Muscle layer of colon (tissue), 2 donors: ENCODE data around the gene SYNC.

ENCODE experiments used
- H3K27ac ChIP-seq: one replicate; pipeline ENCODE4 v1.7.0; 2013; ENCODE audit warnings: low read depth, mild to moderate bottlenecking, low read length, moderate library complexity
- H3K27me3 ChIP-seq, 2 donors: one replicate each; pipeline ENCODE4 v1.7.0; 2013; ENCODE audit warnings: low read length in 2 of 2, mild to moderate bottlenecking in 2 of 2; ENCODE audit not compliant: insufficient read depth in 2 of 2, control insufficient read depth in 1 of 2
- H3K36me3 ChIP-seq: one replicate; pipeline ENCODE4 v1.7.0; 2013; ENCODE audit warnings: mild to moderate bottlenecking, low read length; ENCODE audit not compliant: insufficient read depth
- H3K4me1 ChIP-seq: one replicate; pipeline ENCODE4 v1.7.0; 2013; ENCODE audit warnings: mild to moderate bottlenecking, low read length; ENCODE audit not compliant: insufficient read depth
- H3K4me3 ChIP-seq, 2 donors: one replicate each; pipeline ENCODE4 v1.7.0; 2013; ENCODE audit warnings: low read length in 2 of 2, low read depth in 1 of 2, mild to moderate bottlenecking in 1 of 2, moderate library complexity in 1 of 2
- H3K9ac ChIP-seq: one replicate; pipeline ENCODE4 v1.7.0; 2013; ENCODE audit warnings: low read length
- H3K9me3 ChIP-seq: one replicate; pipeline ENCODE4 v1.7.0; 2013; ENCODE audit warnings: mild to moderate bottlenecking, low read length
- donor health status: abdominal sarcoma.
- donor health status: Adenocarcinoma of cecum.

SYNC gene

GRCh38 chr1:32741413-32742198 lies 39.0 kb upstream of the SYNC start:
- no peaks in the 10 kb centered on the region for H3K36me3 ChIP-seq
- H3K9me3 ChIP-seq, result no peaks in the 10 kb centered on the region
- H3K4me1 ChIP-seq, result peaks cover 22% of the 10 kb centered on the region
- peak overlapping the region; percentile 52 for H3K27ac ChIP-seq
- peak overlapping the region; percentile 61 to 68 for H3K4me3 ChIP-seq
- no peaks in the 10 kb centered on the region for H3K27me3 ChIP-seq
- H3K9ac ChIP-seq, result peak overlapping the region; percentile 39

DNA sequence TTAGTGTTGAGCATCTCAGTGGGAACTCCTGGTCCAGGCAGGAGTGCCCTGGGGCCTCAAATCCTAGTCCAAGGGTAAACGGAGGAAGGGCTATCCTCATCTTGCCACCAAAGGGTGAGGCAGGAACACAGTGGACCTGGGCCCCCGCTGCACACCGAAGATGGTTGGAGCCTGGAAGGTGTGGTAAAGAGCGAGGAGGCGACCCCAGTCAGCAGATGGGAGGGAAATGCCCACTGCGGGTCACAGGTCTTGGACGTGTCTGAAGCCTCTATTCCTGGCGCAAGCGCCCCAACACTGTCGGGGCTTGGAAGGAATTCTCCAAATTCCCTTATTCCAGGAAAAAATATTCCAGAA lies 38.5 kb upstream of the SYNC start:
- peak overlapping the region; percentile 33 for H3K9ac ChIP-seq
- peak overlapping the region; percentile 16 to 61 for H3K4me3 ChIP-seq
- peak overlapping the region; percentile 52 for H3K27ac ChIP-seq
- H3K27me3 ChIP-seq, result no peaks in the 10 kb centered on the region
- H3K4me1 ChIP-seq, result peaks cover 22% of the 10 kb centered on the region
- no peaks in the 10 kb centered on the region for H3K36me3 ChIP-seq
- no peaks in the 10 kb centered on the region for H3K9me3 ChIP-seq

- H3K4me1 ChIP-seq, result peaks cover 8% of the 10 kb centered on the region
- H3K27ac ChIP-seq, result no peak overlapping the region
- H3K9me3 ChIP-seq, result no peaks in the 10 kb centered on the region
- no peak overlapping the region for H3K4me3 ChIP-seq
- no peaks in the 10 kb centered on the region for H3K27me3 ChIP-seq
- no peaks in the 10 kb centered on the region for H3K36me3 ChIP-seq
- H3K9ac ChIP-seq, result no peak overlapping the region
Measured at GRCh38 chr1:32736812-32737791, 34.5 kb upstream of the SYNC start.

DNA sequence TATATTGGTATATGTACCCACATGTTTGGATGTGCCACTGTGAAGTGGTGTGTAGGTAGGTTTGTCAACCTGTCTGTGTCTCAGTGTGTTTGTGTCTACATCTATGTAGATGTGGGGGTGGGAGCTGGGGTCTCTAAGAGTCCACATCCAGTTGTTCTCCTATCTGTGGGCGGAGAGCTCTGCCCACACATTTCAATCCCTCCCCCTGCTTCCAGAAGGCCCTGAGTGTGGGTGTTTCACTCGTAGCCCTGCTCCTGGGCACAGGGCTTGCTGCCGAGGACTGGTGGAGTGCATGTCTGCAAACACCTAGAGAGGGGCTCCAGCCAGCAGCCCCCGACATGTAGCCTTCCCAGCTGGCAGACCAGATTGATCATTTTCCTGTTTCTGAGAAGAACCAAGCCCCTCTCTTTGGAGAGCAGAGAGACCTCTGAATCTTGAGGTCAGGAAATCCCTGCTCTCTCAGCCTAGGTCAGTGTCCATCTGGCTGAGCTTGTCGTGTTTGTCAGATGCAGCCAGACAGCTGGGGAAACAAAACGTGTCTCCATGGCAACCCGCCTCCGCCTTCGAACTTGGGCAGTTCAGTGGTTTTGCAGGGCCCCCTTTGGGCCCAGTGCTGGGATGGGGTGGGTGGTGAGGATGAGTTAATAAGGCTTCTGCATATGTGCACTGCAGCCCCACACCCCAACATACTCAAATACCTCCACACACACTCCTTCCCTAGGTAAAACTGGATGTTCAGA lies 31.2 kb upstream of the SYNC start:
- Histone ChIP-seq H3K9ac (no peak overlapping the region), H3K27ac (no peak overlapping the region), H3K27me3 (no peaks in the 10 kb centered on the region), H3K4me1 (no peaks in the 10 kb centered on the region), H3K36me3 (no peaks in the 10 kb centered on the region), H3K9me3 (no peaks in the 10 kb centered on the region), H3K4me3 (no peak overlapping the region)

DNA sequence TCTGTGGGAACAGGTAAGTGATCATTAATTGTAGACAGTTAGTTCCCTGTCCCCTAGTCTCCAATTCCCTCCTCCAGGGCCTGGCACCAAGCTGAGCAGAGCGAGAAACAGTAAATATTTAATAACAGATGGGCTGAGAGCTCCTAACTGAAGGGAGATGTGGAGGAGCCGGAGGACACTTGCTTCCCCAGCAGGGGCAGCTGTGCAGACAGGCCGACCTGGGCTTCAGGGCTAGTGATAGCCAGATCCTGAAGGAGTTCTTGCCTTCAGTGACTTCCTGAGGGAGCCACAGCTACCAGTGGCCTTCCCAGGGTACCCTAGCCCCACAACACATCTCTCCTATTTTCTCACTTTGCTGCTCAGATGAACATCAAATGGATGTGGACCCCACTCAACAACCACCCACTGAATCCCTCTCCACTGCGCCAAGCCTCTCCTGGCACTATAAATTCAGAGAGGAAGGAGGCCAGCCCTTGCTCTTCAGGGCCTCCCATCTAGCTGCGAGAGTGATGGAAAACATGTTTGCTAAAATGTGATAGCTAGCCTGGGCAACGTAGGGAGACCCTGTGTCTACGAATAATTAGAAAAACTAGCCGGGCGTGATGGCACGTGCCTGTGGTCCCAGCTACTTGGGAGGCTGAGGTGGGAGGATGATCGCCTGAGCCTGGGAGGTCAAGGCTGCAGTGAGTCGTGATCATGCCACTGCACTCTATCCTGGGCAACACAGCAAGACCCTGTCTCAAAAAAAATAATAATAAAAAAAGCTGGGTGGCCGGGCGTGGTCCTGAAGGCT lies 26.9 kb upstream of the SYNC start:
- Histone ChIP-seq H3K4me1 (no peaks in the 10 kb centered on the region), H3K9ac (no peak overlapping the region), H3K4me3 (no peak overlapping the region), H3K36me3 (no peaks in the 10 kb centered on the region), H3K27me3 (no peaks in the 10 kb centered on the region), H3K9me3 (no peaks in the 10 kb centered on the region), H3K27ac (no peak overlapping the region)

- no peaks in the 10 kb centered on the region for H3K36me3 ChIP-seq
- H3K27me3 ChIP-seq, result no peaks in the 10 kb centered on the region
- H3K4me1 ChIP-seq, result no peaks in the 10 kb centered on the region
- H3K9me3 ChIP-seq, result no peaks in the 10 kb centered on the region
- H3K9ac ChIP-seq, result no peak overlapping the region
- H3K27ac ChIP-seq, result no peak overlapping the region
- no peak overlapping the region for H3K4me3 ChIP-seq
Measured at GRCh38 chr1:32728413-32729077, 26.0 kb upstream of the SYNC start.

DNA sequence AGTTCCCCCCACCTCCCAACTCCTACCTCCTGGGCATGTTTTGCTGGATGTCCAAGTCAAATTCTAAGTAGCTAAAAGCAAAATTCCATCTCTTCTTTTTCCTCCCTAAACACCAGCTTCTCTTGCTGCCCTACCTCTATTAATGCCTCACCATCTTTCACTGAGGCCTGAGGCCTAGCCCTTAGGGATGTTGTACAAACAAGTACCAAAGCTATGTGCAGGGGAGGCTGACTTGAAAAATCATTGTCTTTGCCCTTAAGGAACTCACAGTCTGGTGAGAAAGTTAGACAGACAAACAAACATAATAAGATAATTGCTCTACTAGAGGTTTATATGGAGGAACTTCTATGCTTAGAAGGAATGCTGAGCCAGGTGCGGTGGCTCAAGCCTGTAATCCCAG lies 25.3 kb upstream of the SYNC start:
- H3K9me3 ChIP-seq, result no peaks in the 10 kb centered on the region
- no peaks in the 10 kb centered on the region for H3K36me3 ChIP-seq
- H3K4me1 ChIP-seq, result no peaks in the 10 kb centered on the region
- no peaks in the 10 kb centered on the region for H3K27me3 ChIP-seq
- no peak overlapping the region for H3K9ac ChIP-seq
- H3K4me3 ChIP-seq, result no peak overlapping the region
- H3K27ac ChIP-seq, result no peak overlapping the region

- H3K27ac ChIP-seq, result no peak overlapping the region
- no peaks in the 10 kb centered on the region for H3K9me3 ChIP-seq
- H3K4me3 ChIP-seq, result no peak overlapping the region
- no peak overlapping the region for H3K9ac ChIP-seq
- H3K4me1 ChIP-seq, result no peaks in the 10 kb centered on the region
- H3K27me3 ChIP-seq, result no peaks in the 10 kb centered on the region
- H3K36me3 ChIP-seq, result no peaks in the 10 kb centered on the region
Measured at GRCh38 chr1:32725615-32725982, 23.0 kb upstream of the SYNC start.

- no peak overlapping the region for H3K27ac ChIP-seq
- H3K27me3 ChIP-seq, result no peaks in the 10 kb centered on the region
- H3K4me3 ChIP-seq, result no peak overlapping the region
- H3K4me1 ChIP-seq, result no peaks in the 10 kb centered on the region
- H3K9ac ChIP-seq, result no peak overlapping the region
- H3K36me3 ChIP-seq, result no peaks in the 10 kb centered on the region
- H3K9me3 ChIP-seq, result no peaks in the 10 kb centered on the region
Measured at GRCh38 chr1:32724678-32725614, 22.4 kb upstream of the SYNC start.
